ENCODE results near the gene MRPL49.

GRCh38 chr11:65078786-65079342 lies 43.3 kb upstream of the MRPL49 start:
- no peak for TF ChIP-seq POLR2A (IDR thresholded peaks at IDR 0.05)
- no peak for TF ChIP-seq POLR2AphosphoS5 (IDR thresholded peaks at IDR 0.05; ENCODE audit: insufficient read depth in 1 of 2, low read depth in 1 of 2)

Measured in vagina (tissue), 2 donors.